ENCODE measurements around the gene PCARE. TPM values are rescaled to one million over a fixed set of nuclear protein-coding genes. Genes with fewer than 3 reads are reported as not detected.

The PCARE gene
- total RNA-seq, 1 experiment from 2014 or later, result not detected

DNA sequence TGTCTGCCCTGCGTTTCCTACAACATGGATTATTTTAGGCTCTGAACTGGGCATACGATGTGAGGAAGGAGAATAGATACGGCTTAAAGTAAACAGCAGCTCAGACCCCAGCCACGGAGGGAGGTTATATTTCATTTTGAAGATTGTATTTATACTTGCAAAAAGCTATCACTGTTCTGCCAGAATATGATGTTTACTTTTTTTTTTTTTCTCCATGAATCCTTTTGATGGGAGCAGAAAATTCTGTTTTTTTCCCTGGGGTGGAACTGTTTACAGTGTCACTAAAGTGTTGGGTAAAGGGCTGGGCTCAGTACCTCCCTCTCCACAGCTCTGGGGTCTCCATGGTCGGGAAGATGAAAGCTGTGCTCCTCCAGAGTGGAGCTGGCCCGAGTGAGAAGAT lies 13.1 kb downstream of the PCARE start:
- H3K36me3 Mint-ChIP-seq, result no peaks in the 10 kb centered on the region
- TF ChIP-seq EMX1 (CRISPR knock-in tag; IDR thresholded peaks at IDR 0.05) (no peak), TEAD1 (CRISPR knock-in tag; IDR thresholded peaks at IDR 0.05) (no peak), MLX (CRISPR knock-in tag; IDR thresholded peaks at IDR 0.05) (no peak), ERG (CRISPR knock-in tag; IDR thresholded peaks at IDR 0.05) (no peak), MYBL2 (CRISPR knock-in tag; IDR thresholded peaks at IDR 0.05) (no peak), FOXP1 (CRISPR knock-in tag; IDR thresholded peaks at IDR 0.05; ENCODE audit: borderline replicate concordance) (no peak), ZNF121 (CRISPR knock-in tag; IDR thresholded peaks at IDR 0.05) (no peak), ATF3 (CRISPR knock-in tag; conservative IDR thresholded peaks at IDR 0.05) (no peak), GTF2I (CRISPR knock-in tag; conservative IDR thresholded peaks at IDR 0.05) (no peak), GABPB1 (CRISPR knock-in tag; IDR thresholded peaks at IDR 0.05) (no peak), E2F1 (CRISPR knock-in tag; IDR thresholded peaks at IDR 0.05) (no peak), SMAD4 (CRISPR knock-in tag; IDR thresholded peaks at IDR 0.05) (no peak), SMAD3 (CRISPR knock-in tag; IDR thresholded peaks at IDR 0.05; ENCODE audit: borderline replicate concordance) (no peak), FOXK1 (CRISPR knock-in tag; IDR thresholded peaks at IDR 0.05) (no peak), ZNF425 (CRISPR knock-in tag; conservative IDR thresholded peaks at IDR 0.05) (no peak), NFYB (CRISPR knock-in tag; conservative IDR thresholded peaks at IDR 0.05; ENCODE audit: low read depth) (no peak)
- TF ChIP-seq, protein P1, sequence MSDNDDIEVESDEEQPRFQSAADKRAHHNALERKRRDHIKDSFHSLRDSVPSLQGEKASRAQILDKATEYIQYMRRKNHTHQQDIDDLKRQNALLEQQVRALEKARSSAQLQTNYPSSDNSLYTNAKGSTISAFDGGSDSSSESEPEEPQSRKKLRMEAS (CRISPR knock-in tag; IDR thresholded peaks at IDR 0.05), result no peak
- TF ChIP-seq, protein P2, sequence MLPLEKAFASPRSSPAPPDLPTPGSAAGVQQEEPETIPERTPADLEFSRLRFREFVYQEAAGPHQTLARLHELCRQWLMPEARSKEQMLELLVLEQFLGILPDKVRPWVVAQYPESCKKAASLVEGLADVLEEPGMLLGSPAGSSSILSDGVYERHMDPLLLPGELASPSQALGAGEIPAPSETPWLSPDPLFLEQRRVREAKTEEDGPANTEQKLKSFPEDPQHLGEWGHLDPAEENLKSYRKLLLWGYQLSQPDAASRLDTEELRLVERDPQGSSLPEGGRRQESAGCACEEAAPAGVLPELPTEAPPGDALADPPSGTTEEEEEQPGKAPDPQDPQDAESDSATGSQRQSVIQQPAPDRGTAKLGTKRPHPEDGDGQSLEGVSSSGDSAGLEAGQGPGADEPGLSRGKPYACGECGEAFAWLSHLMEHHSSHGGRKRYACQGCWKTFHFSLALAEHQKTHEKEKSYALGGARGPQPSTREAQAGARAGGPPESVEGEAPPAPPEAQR (CRISPR knock-in tag; IDR thresholded peaks at IDR 0.05), result no peak
- H3K27me3 Mint-ChIP-seq (ENCODE audit: low read depth), result no peaks in the 10 kb centered on the region
- no peaks in the 10 kb centered on the region for H3K9me3 Mint-ChIP-seq
- H3K4me3 Mint-ChIP-seq, result no peak overlapping the region
- ATAC-seq (no peak), DNase-seq (ENCODE audit: low spot score) (no peak)
- H3K4me1 Mint-ChIP-seq, result peaks cover 15% of the 10 kb centered on the region
- CTCF ChIA-PET, result no interaction called here
- no peak overlapping the region for H3K27ac Mint-ChIP-seq
- POLR2A ChIA-PET, result interaction anchor here (0.6 kb wide), 1 partner anchor 338 kb away, joined by 3 read pairs; no protein-coding TSS in a partner anchor

DNA sequence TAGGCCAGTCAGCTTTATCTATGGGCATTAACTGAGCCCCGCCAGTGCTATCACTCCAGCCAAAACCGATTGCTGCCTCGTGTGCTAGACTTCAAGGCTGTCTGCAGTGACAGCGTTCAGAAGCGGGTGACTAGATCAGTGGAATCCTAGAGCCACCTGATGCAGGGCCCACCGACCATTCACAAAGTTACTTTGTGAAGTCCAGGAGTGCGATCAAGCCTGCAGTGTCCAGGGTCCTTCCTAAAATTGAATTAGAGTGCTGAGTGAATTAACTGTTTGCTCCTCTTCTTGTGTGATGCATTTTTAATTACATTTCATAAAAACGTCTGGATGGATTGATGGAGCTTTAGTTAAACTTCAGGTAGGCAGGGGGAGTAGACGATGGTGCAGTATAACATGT lies 13.9 kb downstream of the PCARE start:
- no peak for TF ChIP-seq FOXK1 (CRISPR knock-in tag; IDR thresholded peaks at IDR 0.05)
- TF ChIP-seq ATF1 (CRISPR knock-in tag; IDR thresholded peaks at IDR 0.05), result no peak
- TF ChIP-seq NFE2L1 (CRISPR knock-in tag; IDR thresholded peaks at IDR 0.05), result no peak
- TF ChIP-seq E2F1 (CRISPR knock-in tag; IDR thresholded peaks at IDR 0.05), result no peak
- TF ChIP-seq HMGA2 (CRISPR knock-in tag; IDR thresholded peaks at IDR 0.05), result no peak
- TF ChIP-seq SP1 (CRISPR knock-in tag; conservative IDR thresholded peaks at IDR 0.05), result no peak
- no peak for TF ChIP-seq SMAD3 (CRISPR knock-in tag; IDR thresholded peaks at IDR 0.05; ENCODE audit: borderline replicate concordance)
- no peaks in the 10 kb centered on the region for H3K9me3 Mint-ChIP-seq
- DNase-seq (ENCODE audit: low spot score), result no peak
- H3K36me3 Mint-ChIP-seq, result no peaks in the 10 kb centered on the region
- peaks cover 15% of the 10 kb centered on the region for H3K4me1 Mint-ChIP-seq
- CTCF ChIA-PET, result no interaction called here
- no peak overlapping the region for H3K27ac Mint-ChIP-seq
- no peak overlapping the region for H3K4me3 Mint-ChIP-seq
- no peak for ATAC-seq
- H3K27me3 Mint-ChIP-seq (ENCODE audit: low read depth), result no peaks in the 10 kb centered on the region
- POLR2A ChIA-PET, result no interaction called here
